ENCODE measurements around the gene DIP2C. TPM values are rescaled to one million over a fixed set of nuclear protein-coding genes. Genes with fewer than 3 reads are reported as not detected.
A peak's percentile ranks its signal among the peaks of the same experiment; 100 is the strongest.

The DIP2C gene
- total and polyA plus RNA-seq, 3 experiments from 2014 or later = 0.44 to 1.1 (median 0.55) TPM

DNA sequence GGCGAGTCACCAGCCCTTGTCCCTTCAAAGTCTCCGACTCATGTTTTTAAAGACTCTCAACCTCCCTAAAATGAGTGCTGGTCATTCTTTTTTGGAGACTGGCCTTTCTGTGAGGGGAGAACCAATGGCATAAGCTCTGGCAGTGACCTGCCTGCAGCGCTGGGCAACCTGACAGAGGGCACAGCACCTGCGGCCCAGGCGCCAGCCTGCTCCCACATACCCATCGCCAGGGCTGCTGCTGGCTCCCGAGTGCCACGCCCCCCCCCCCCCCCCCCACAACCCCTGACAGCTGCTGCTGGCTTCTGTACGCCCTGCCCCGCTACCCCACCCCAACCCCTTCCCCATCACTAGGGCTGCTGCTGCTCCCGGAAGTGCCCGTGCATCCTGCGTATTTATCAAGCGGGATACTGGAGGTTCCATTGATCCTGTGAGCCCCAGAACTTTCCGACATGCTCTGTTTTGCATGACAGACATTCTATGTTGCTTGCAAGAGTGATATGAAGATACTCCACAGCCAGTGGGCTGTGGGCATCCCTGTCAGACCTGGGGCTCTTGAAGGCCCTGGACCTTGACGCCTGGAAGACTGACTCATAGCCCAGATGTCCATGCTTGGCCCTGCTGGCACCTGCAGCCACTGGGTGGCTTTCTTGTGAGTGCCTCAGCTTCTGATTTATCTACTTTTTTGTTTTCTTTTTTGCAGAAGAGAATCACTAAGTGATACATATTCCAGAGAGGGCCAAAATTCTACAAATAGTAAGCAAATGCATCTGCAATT, 310.4 kb downstream of the DIP2C start:
- CTCF ChIA-PET = no interaction called here
- Mint-ChIP-seq H3K4me3 (no peak overlapping the region), H3K4me1 (peaks cover 25 to 35% (median 26%) of the 10 kb centered on the region in 3 donors), H3K36me3 (peaks cover 16 to 37% (median 20%) of the 10 kb centered on the region in 3 donors), H3K27me3 (peaks cover 0 to 4% of the 10 kb centered on the region in 2 donors), H3K9me3 (peaks cover 3 to 5% (median 3%) of the 10 kb centered on the region in 5 donors), H3K27ac (no peak overlapping the region)
- no peak for DNase-seq
- no peak overlapping the region for H3K4me3 ChIP-seq (ENCODE audit: low read length)
- H3K9me3 ChIP-seq (ENCODE audit: low read length) = no peaks in the 10 kb centered on the region
- no peak overlapping the region for H3K27ac ChIP-seq (ENCODE audit: low read depth, low read length)
- H3K36me3 ChIP-seq (ENCODE audit: insufficient read depth, low read length) = no peaks in the 10 kb centered on the region
- POLR2A ChIA-PET = no interaction called here
- peaks cover 14% of the 10 kb centered on the region for H3K4me1 ChIP-seq (ENCODE audit: insufficient read depth, low read length)
- no peaks in the 10 kb centered on the region for H3K27me3 ChIP-seq (ENCODE audit: insufficient read depth, low read length, poor library complexity, severe bottlenecking)

DNA sequence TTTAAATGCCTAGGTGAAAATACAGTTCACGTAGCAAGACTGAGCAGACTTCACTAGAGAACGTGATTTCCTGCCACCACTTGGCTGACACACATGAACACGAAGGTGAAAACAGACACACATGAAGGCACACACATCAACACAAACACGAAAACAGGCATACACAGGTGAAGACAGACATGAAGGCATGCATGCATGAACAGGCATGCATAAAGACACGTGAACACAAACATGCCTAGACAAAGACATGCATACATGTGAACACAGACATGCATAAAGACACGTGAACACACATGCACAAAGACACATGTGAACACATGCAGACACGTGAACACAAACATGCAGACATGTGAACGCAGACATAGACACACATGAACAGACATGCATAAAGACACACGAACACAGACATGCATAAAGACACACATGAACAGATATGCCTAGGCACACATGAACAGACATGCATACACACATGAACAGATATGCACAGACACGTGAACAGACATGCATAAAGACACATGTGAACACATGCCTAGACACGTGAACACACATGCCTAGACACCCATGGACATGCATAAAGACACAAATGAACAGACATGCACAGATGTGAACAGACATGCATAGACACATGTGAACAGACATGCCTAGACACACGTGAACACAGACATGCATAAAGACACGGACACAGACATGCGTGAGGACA, 311.1 kb downstream of the DIP2C start:
- Histone ChIP-seq H3K4me3 (ENCODE audit: low read length) (no peak overlapping the region), H3K9me3 (ENCODE audit: low read length) (no peaks in the 10 kb centered on the region), H3K4me1 (ENCODE audit: insufficient read depth, low read length) (peaks cover 14% of the 10 kb centered on the region), H3K27ac (ENCODE audit: low read depth, low read length) (no peak overlapping the region), H3K27me3 (ENCODE audit: insufficient read depth, low read length, poor library complexity, severe bottlenecking) (no peaks in the 10 kb centered on the region), H3K36me3 (ENCODE audit: insufficient read depth, low read length) (no peaks in the 10 kb centered on the region)
- H3K27me3 Mint-ChIP-seq = peaks cover 0 to 7% of the 10 kb centered on the region in 2 donors
- H3K9me3 Mint-ChIP-seq = peaks cover 3 to 5% (median 3%) of the 10 kb centered on the region in 5 donors
- peaks cover 25 to 30% (median 26%) of the 10 kb centered on the region in 3 donors for H3K4me1 Mint-ChIP-seq
- H3K27ac Mint-ChIP-seq = no peak overlapping the region
- POLR2A ChIA-PET = no interaction called here
- H3K36me3 Mint-ChIP-seq = peaks cover 16 to 32% (median 16%) of the 10 kb centered on the region in 3 donors
- no peak overlapping the region for H3K4me3 Mint-ChIP-seq
- CTCF ChIA-PET = no interaction called here
- no peak for DNase-seq

DNA sequence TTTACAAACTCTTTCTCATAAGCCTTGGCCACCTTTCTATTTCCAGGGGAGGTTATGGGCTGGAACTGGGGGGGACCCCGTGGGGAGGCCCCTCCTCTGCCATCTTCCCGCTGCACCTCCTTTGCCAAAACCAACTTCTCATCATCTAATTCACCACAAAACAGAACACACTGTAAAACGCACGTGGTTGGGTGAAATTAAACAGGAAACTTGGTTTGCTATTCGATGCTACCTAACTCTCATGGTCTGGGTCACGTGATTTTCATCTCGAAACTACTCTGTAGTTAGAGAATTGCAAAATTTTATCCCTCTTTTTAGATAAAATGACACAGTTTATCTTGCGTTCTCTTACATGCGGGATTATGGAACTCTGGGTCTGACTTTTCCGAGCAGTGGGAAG, 312.2 kb downstream of the DIP2C start:
- peak in 2 of 5 donors; percentile 7 to 48 for DNase-seq
- peaks cover 10% of the 10 kb centered on the region for H3K4me1 ChIP-seq (ENCODE audit: insufficient read depth, low read length)
- H3K4me3 Mint-ChIP-seq = no peak overlapping the region
- H3K27me3 ChIP-seq (ENCODE audit: insufficient read depth, low read length, poor library complexity, severe bottlenecking) = no peaks in the 10 kb centered on the region
- peaks cover 3 to 5% (median 3%) of the 10 kb centered on the region in 5 donors for H3K9me3 Mint-ChIP-seq
- no peaks in the 10 kb centered on the region for H3K36me3 ChIP-seq (ENCODE audit: insufficient read depth, low read length)
- peaks cover 21 to 25% (median 24%) of the 10 kb centered on the region in 3 donors for H3K4me1 Mint-ChIP-seq
- H3K9me3 ChIP-seq (ENCODE audit: low read length) = no peaks in the 10 kb centered on the region
- H3K27ac ChIP-seq (ENCODE audit: low read depth, low read length) = no peak overlapping the region
- H3K36me3 Mint-ChIP-seq = peaks cover 16 to 32% (median 16%) of the 10 kb centered on the region in 3 donors
- H3K27ac Mint-ChIP-seq = no peak overlapping the region
- POLR2A ChIA-PET = no interaction called here
- H3K4me3 ChIP-seq (ENCODE audit: low read length) = no peak overlapping the region
- CTCF ChIA-PET = no interaction called here
- peaks cover 0 to 7% of the 10 kb centered on the region in 2 donors for H3K27me3 Mint-ChIP-seq

DNA sequence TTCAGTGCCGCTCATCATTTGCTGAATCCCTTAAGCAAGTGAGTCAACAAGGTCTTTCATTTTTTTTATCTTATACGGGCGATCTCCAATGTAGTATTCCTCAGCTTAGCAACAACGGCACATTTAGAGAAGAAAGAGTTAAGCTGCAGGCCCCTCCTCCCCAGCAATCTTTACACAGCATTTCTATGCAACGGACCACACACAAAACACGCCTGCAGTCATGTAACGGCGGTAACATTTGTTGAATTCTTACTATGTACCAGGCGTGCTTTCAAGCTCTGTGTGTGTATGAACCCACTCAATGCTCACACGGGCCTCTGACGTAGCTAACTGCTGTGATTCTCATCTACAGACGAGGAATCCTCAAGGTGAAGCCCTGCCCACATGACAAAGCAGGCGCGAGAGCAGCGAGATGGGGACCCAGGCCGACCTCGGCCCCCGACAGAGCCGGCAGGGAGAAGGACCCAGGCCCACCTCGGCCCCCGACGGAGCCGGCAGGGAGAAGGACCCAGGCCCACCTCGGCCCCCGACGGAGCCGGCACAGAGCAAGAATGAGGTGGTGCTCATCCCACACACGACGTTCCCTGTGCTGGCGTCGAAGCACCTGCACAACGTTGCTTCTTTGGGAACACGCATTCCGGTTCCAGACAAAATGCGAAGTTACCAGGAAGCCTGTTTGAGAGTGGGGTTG, 313.5 kb downstream of the DIP2C start:
- DNase-seq = peak in 1 of 5 donors; percentile 4
- POLR2A ChIA-PET = no interaction called here
- H3K9me3 ChIP-seq (ENCODE audit: low read length) = no peaks in the 10 kb centered on the region
- Mint-ChIP-seq H3K4me1 (peaks cover 9 to 16% (median 12%) of the 10 kb centered on the region in 3 donors), H3K4me3 (no peak overlapping the region), H3K36me3 (peaks cover 9 to 24% (median 9%) of the 10 kb centered on the region in 3 donors), H3K9me3 (no peaks in the 10 kb centered on the region), H3K27me3 (peaks cover 0 to 5% of the 10 kb centered on the region in 2 donors), H3K27ac (no peak overlapping the region)
- no peaks in the 10 kb centered on the region for H3K36me3 ChIP-seq (ENCODE audit: insufficient read depth, low read length)
- CTCF ChIA-PET = no interaction called here
- no peak overlapping the region for H3K27ac ChIP-seq (ENCODE audit: low read depth, low read length)
- H3K4me3 ChIP-seq (ENCODE audit: low read length) = no peak overlapping the region
- no peaks in the 10 kb centered on the region for H3K27me3 ChIP-seq (ENCODE audit: insufficient read depth, low read length, poor library complexity, severe bottlenecking)
- peaks cover 5% of the 10 kb centered on the region for H3K4me1 ChIP-seq (ENCODE audit: insufficient read depth, low read length)

DNA sequence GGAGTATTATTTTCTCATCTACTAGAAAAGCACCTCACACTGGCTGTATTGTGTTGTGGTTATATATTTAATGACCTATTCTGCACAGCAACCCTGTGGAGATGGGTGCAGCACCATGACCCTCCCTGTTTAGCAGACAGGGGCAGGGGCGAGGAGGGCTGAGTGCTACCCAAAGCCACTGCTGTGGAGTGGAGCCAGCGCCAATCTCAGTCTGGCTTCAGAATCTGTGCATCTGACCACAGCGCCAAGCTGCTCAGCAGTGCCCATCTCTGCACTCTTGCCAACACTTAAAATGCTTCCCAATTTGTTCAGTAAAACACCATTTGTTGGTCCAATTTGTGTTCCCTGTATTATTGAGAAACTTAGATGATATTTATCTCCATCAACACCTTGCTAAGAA, 315.1 kb downstream of the DIP2C start:
- no peaks in the 10 kb centered on the region for H3K9me3 Mint-ChIP-seq

DNA sequence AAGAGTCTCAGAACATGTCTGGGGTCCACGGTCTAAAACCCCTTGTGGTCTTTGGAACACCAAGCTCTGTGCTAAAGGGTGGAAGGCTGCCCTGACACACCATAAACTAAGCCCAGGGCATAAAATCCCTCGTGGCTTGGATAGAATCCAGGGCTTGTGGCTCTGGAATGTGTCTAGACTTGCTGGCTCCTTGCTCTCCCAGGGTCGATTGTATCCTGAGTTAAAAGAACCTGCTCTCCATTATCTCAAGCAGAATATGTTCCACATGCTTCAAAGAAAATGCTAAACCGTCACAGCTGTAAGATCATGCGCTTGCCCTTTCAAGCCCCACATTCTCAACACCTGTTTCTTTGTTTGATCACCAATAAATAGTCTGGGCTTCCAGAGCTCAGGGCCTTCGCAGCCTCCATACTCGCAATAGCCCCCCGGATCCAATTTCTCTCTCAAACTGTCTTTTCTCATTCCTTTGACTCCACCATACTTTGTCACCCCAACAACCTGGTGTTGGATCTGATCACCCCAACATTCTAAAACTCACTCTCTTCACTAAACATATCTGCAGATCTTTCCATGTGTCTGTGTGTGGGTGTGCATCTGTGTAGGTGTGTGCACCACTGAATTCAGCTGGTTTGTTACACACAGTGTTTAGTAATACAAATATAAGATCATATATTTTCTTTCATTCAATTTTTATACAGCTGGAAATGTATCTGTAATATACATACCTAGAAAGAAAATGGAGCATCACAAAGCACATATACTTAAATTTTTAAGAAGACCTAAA, 315.8 kb downstream of the DIP2C start:
- CTCF ChIA-PET = no interaction called here
- POLR2A ChIA-PET = no interaction called here
- Mint-ChIP-seq H3K4me1 (peaks cover 7 to 16% (median 12%) of the 10 kb centered on the region in 3 donors), H3K36me3 (peaks cover 0 to 19% (median 9%) of the 10 kb centered on the region in 3 donors), H3K27ac (peak overlapping the region in 3 of 8 donors; percentile 1 to 87 (median 75)), H3K9me3 (no peaks in the 10 kb centered on the region), H3K4me3 (no peak overlapping the region), H3K27me3 (peaks cover 0 to 3% of the 10 kb centered on the region in 2 donors)
- Histone ChIP-seq H3K4me3 (ENCODE audit: low read length) (no peak overlapping the region), H3K4me1 (ENCODE audit: insufficient read depth, low read length) (peaks cover 5% of the 10 kb centered on the region), H3K36me3 (ENCODE audit: insufficient read depth, low read length) (no peaks in the 10 kb centered on the region), H3K9me3 (ENCODE audit: low read length) (no peaks in the 10 kb centered on the region), H3K27me3 (ENCODE audit: insufficient read depth, low read length, poor library complexity, severe bottlenecking) (no peaks in the 10 kb centered on the region), H3K27ac (ENCODE audit: low read depth, low read length) (no peak overlapping the region)
- no peak for DNase-seq

More for the DNA sequence above, 315.1 kb downstream of the DIP2C start:
- H3K4me3 ChIP-seq (ENCODE audit: low read length) = no peak overlapping the region
- ChIA-PET POLR2A (no interaction called here), CTCF (no interaction called here)
- H3K9me3 ChIP-seq (ENCODE audit: low read length) = no peaks in the 10 kb centered on the region
- H3K4me1 ChIP-seq (ENCODE audit: insufficient read depth, low read length) = peaks cover 5% of the 10 kb centered on the region
- peaks cover 0 to 3% of the 10 kb centered on the region in 2 donors for H3K27me3 Mint-ChIP-seq
- no peak overlapping the region for H3K4me3 Mint-ChIP-seq
- no peak overlapping the region for H3K27ac ChIP-seq (ENCODE audit: low read depth, low read length)
- H3K36me3 Mint-ChIP-seq = peaks cover 0 to 19% (median 9%) of the 10 kb centered on the region in 3 donors
- H3K27me3 ChIP-seq (ENCODE audit: insufficient read depth, low read length, poor library complexity, severe bottlenecking) = no peaks in the 10 kb centered on the region
- peaks cover 7 to 16% (median 12%) of the 10 kb centered on the region in 3 donors for H3K4me1 Mint-ChIP-seq
- no peak overlapping the region for H3K27ac Mint-ChIP-seq
- H3K36me3 ChIP-seq (ENCODE audit: insufficient read depth, low read length) = no peaks in the 10 kb centered on the region
- no peak for DNase-seq

DNA sequence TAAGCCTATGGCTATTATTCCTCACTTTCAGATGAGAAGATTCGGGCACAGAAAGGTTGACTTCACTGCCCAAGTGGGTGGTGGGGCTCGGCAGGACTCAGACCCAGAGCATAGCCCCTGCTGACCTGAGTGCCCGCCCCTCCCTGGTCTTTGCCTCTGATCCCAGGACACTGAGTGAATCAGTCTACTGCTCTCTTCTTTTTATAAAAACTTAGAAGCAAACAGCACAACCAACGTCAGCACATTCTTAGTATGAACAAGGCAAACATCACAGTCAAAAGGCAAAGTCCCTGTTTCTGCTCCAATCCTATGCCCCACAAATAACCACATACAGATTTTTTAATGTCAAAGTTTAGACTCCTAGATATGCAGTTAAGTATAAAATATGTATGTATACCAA, 316.5 kb downstream of the DIP2C start:
- DNase-seq = no peak
- H3K27ac Mint-ChIP-seq = peak overlapping the region in 1 of 8 donors; percentile 87
- Histone ChIP-seq H3K27ac (ENCODE audit: low read depth, low read length) (no peak overlapping the region), H3K4me3 (ENCODE audit: low read length) (no peak overlapping the region), H3K27me3 (ENCODE audit: insufficient read depth, low read length, poor library complexity, severe bottlenecking) (no peaks in the 10 kb centered on the region), H3K36me3 (ENCODE audit: insufficient read depth, low read length) (no peaks in the 10 kb centered on the region), H3K4me1 (ENCODE audit: insufficient read depth, low read length) (peaks cover 5% of the 10 kb centered on the region), H3K9me3 (ENCODE audit: low read length) (no peaks in the 10 kb centered on the region)
- peaks cover 0 to 16% (median 9%) of the 10 kb centered on the region in 3 donors for H3K36me3 Mint-ChIP-seq
- peaks cover 7 to 13% (median 12%) of the 10 kb centered on the region in 3 donors for H3K4me1 Mint-ChIP-seq
- no peak overlapping the region for H3K4me3 Mint-ChIP-seq
- peaks cover 0 to 3% of the 10 kb centered on the region in 2 donors for H3K27me3 Mint-ChIP-seq
- ChIA-PET POLR2A (no interaction called here), CTCF (no interaction called here)
- no peaks in the 10 kb centered on the region for H3K9me3 Mint-ChIP-seq

Measured in CD8-positive, alpha-beta memory T cell (primary cell).